ENCODE results near the gene LYPLAL1. TPM values are rescaled to one million over a fixed set of nuclear protein-coding genes. Genes with fewer than 3 reads are reported as not detected.

The LYPLAL1 gene
- total and polyA plus RNA-seq, 2 donors from 2014 or later, result 50.9 to 116 TPM

- Histone ChIP-seq H3K27me3 (ENCODE audit: control insufficient read depth, insufficient read depth, low read length) (no peaks in the 10 kb centered on the region), H3K9me3 (ENCODE audit: control insufficient read depth in 2 of 3, insufficient read depth in 1 of 3, low read length in 3 of 3) (no peaks in the 10 kb centered on the region), H3K4me1 (ENCODE audit: control insufficient read depth in 2 of 3, insufficient read depth in 2 of 3, low read depth in 1 of 3, low read length in 3 of 3) (peaks cover 3 to 16% (median 8%) of the 10 kb centered on the region in 3 donors), H3K4me3 (ENCODE audit: low read length in 3 of 3) (peak overlapping the region; percentile 86 to 92 (median 92)), H3K9ac (ENCODE audit: low read length in 3 of 3) (peak overlapping the region; percentile 70 to 97 (median 90)), H3K36me3 (ENCODE audit: control insufficient read depth in 2 of 3, insufficient read depth in 3 of 3, low read length in 3 of 3) (no peaks in the 10 kb centered on the region), H3K27ac (ENCODE audit: low read depth in 2 of 2, low read length in 2 of 2) (peak overlapping the region; percentile 97)
- TF ChIP-seq, protein P1, sequence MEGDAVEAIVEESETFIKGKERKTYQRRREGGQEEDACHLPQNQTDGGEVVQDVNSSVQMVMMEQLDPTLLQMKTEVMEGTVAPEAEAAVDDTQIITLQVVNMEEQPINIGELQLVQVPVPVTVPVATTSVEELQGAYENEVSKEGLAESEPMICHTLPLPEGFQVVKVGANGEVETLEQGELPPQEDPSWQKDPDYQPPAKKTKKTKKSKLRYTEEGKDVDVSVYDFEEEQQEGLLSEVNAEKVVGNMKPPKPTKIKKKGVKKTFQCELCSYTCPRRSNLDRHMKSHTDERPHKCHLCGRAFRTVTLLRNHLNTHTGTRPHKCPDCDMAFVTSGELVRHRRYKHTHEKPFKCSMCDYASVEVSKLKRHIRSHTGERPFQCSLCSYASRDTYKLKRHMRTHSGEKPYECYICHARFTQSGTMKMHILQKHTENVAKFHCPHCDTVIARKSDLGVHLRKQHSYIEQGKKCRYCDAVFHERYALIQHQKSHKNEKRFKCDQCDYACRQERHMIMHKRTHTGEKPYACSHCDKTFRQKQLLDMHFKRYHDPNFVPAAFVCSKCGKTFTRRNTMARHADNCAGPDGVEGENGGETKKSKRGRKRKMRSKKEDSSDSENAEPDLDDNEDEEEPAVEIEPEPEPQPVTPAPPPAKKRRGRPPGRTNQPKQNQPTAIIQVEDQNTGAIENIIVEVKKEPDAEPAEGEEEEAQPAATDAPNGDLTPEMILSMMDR (IDR thresholded peaks at IDR 0.05; ENCODE audit: borderline replicate concordance, extremely low read depth, insufficient read depth), result no peak
- no peak for FAIRE-seq
- intact Hi-C loops (cut with DNase I), result no loop called here
- DNase-seq, result no peak
Observed at GRCh38 chr1:219175212-219175564, 1.5 kb downstream of the LYPLAL1 start.

GRCh38 chr1:219176168-219176567 is 2.5 kb downstream of the LYPLAL1 start:
- TF ChIP-seq, protein P1 (IDR thresholded peaks at IDR 0.05; ENCODE audit: borderline replicate concordance, extremely low read depth, insufficient read depth), result no peak
- H3K4me3 ChIP-seq (ENCODE audit: low read length in 3 of 3), result peak overlapping the region; percentile 8 to 92 (median 92)
- DNase-seq (no peak), FAIRE-seq (no peak)
- peaks cover 3 to 12% (median 8%) of the 10 kb centered on the region in 3 donors for H3K4me1 ChIP-seq (ENCODE audit: control insufficient read depth in 2 of 3, insufficient read depth in 2 of 3, low read depth in 1 of 3, low read length in 3 of 3)
- peak overlapping the region in 1 of 2 donors; percentile 97 for H3K27ac ChIP-seq (ENCODE audit: low read depth in 2 of 2, low read length in 2 of 2)
- no peak overlapping the region for H3K9ac ChIP-seq (ENCODE audit: low read length in 3 of 3)
- intact Hi-C loops (cut with DNase I), result no loop called here
- H3K9me3 ChIP-seq (ENCODE audit: control insufficient read depth in 2 of 3, insufficient read depth in 1 of 3, low read length in 3 of 3), result no peaks in the 10 kb centered on the region
- H3K27me3 ChIP-seq (ENCODE audit: control insufficient read depth, insufficient read depth, low read length), result no peaks in the 10 kb centered on the region
- H3K36me3 ChIP-seq (ENCODE audit: control insufficient read depth in 2 of 3, insufficient read depth in 3 of 3, low read length in 3 of 3), result peaks cover 0 to 3% (median 0%) of the 10 kb centered on the region in 3 donors

GRCh38 chr1:219177363-219177762 is 3.7 kb downstream of the LYPLAL1 start:
- Histone ChIP-seq H3K9me3 (ENCODE audit: control insufficient read depth in 2 of 3, insufficient read depth in 1 of 3, low read length in 3 of 3) (no peaks in the 10 kb centered on the region), H3K4me1 (ENCODE audit: control insufficient read depth in 2 of 3, insufficient read depth in 2 of 3, low read depth in 1 of 3, low read length in 3 of 3) (peaks cover 3 to 11% (median 9%) of the 10 kb centered on the region in 3 donors), H3K27me3 (ENCODE audit: control insufficient read depth, insufficient read depth, low read length) (no peaks in the 10 kb centered on the region), H3K27ac (ENCODE audit: low read depth in 2 of 2, low read length in 2 of 2) (peak overlapping the region in 1 of 2 donors; percentile 0), H3K36me3 (ENCODE audit: control insufficient read depth in 2 of 3, insufficient read depth in 3 of 3, low read length in 3 of 3) (peaks cover 0 to 3% (median 2%) of the 10 kb centered on the region in 3 donors), H3K9ac (ENCODE audit: low read length in 3 of 3) (no peak overlapping the region), H3K4me3 (ENCODE audit: low read length in 3 of 3) (peak overlapping the region in 2 of 3 donors; percentile 92)
- DNase-seq (no peak), FAIRE-seq (no peak)
- TF ChIP-seq, protein P1 (IDR thresholded peaks at IDR 0.05; ENCODE audit: borderline replicate concordance, extremely low read depth, insufficient read depth), result no peak
- intact Hi-C loops (cut with DNase I), result no loop called here

GRCh38 chr1:219177940-219178339 is 4.3 kb downstream of the LYPLAL1 start:
- intact Hi-C loops (cut with DNase I), result no loop called here
- Histone ChIP-seq H3K4me1 (ENCODE audit: control insufficient read depth in 2 of 3, insufficient read depth in 2 of 3, low read depth in 1 of 3, low read length in 3 of 3) (peaks cover 3 to 11% (median 10%) of the 10 kb centered on the region in 3 donors), H3K27ac (ENCODE audit: low read depth in 2 of 2, low read length in 2 of 2) (no peak overlapping the region), H3K9me3 (ENCODE audit: control insufficient read depth in 2 of 3, insufficient read depth in 1 of 3, low read length in 3 of 3) (no peaks in the 10 kb centered on the region), H3K36me3 (ENCODE audit: control insufficient read depth in 2 of 3, insufficient read depth in 3 of 3, low read length in 3 of 3) (peaks cover 0 to 3% (median 2%) of the 10 kb centered on the region in 3 donors), H3K9ac (ENCODE audit: low read length in 3 of 3) (no peak overlapping the region), H3K4me3 (ENCODE audit: low read length in 3 of 3) (peak overlapping the region in 2 of 3 donors; percentile 10 to 92), H3K27me3 (ENCODE audit: control insufficient read depth, insufficient read depth, low read length) (no peaks in the 10 kb centered on the region)
- no peak for DNase-seq
- TF ChIP-seq, protein P1 (IDR thresholded peaks at IDR 0.05; ENCODE audit: borderline replicate concordance, extremely low read depth, insufficient read depth), result no peak
- FAIRE-seq, result no peak

Measured in kidney (tissue), 14 donors.